HepG2 (cell line): ENCODE measurements around the gene GPRC5D. TPM values are rescaled to one million over a fixed set of nuclear protein-coding genes. Genes with fewer than 3 reads are reported as not detected.

ENCODE experiments used
- ATAC-seq: fragments of 200-7000 bp; cut with Tn5 transposase; 3 replicates; pipeline ENCODE4 v1.9.1; 2020; ENCODE audit warnings: mild to moderate bottlenecking, moderate library complexity
- BruUV-seq: library from RNA; stranded (reverse); fragments of 400-500 nt; replicated peaks from 2 replicates; lab custom pipeline; 2021; lab: Mats Ljungman, UMichigan
- CTCF ChIA-PET: fragments of 300-600 bp; formaldehyde crosslinking; extraction: SDS; loops from one replicate; lab custom pipeline; 2021; ENCODE audit warnings: low total read pairs, inconsistent platforms, low intra/inter-chr PET ratio; lab: Yijun Ruan, JAX
- POLR2A ChIA-PET: fragments of 350-600 bp; sonication (Branson Sonifier 250); formaldehyde crosslinking; loops from one replicate; lab custom pipeline; 2020; ENCODE audit warnings: antibody characterized with exemption, inconsistent platforms; lab: Yijun Ruan, JAX
- DNase-seq: peaks from one replicate; pipeline ENCODE4 v3.0.0-alpha.2; 2015; ENCODE audit warnings: low spot score
- FAIRE-seq: peaks from 3 replicates; lab custom pipeline; 2011; peaks lifted over from hg19 to GRCh38; lab: Jason Lieb, UNC
- H2AFZ ChIP-seq: one replicate; pipeline ENCODE4 v1.6.1; 2011; ENCODE audit warnings: low read length, inconsistent platforms
- H3K27ac ChIP-seq: fragments of 300-600 bp; 3 replicates; pipeline ENCODE4 v1.8.0; 2011; ENCODE audit warnings: mixed run types, mild to moderate bottlenecking, mixed read lengths, low read length, inconsistent platforms; ENCODE audit not compliant: insufficient read depth; ENCODE audit errors: extremely low read length
- H3K27me3 ChIP-seq, 2 experiments: fragments of 200-600 bp in 1 of 2; 2 replicates in 1 of 2; 3 replicates in 1 of 2; pipeline versions ENCODE4 v1.6.0 to v1.8.0; 2011; ENCODE audit warnings: low read length in 2 of 2, mild to moderate bottlenecking in 2 of 2, moderate library complexity in 2 of 2, inconsistent platforms in 1 of 2; ENCODE audit not compliant: insufficient read depth in 2 of 2, control insufficient read depth in 1 of 2
- H3K36me3 ChIP-seq, 2 experiments: fragments of 200-600 bp in 1 of 2; replicated peaks in 1 of 2; 2 replicates in 1 of 2; 3 replicates in 1 of 2; pipeline versions ENCODE4 v1.5.1 to v1.8.0; 2011; ENCODE audit warnings: low read length in 2 of 2, inconsistent platforms in 1 of 2; ENCODE audit not compliant: insufficient read depth in 2 of 2, control insufficient read depth in 1 of 2
- H3K4me1 ChIP-seq: 2 replicates; pipeline ENCODE4 v1.5.1; 2012; ENCODE audit warnings: low read length, inconsistent platforms; ENCODE audit not compliant: insufficient read depth
- H3K4me2 ChIP-seq: 2 replicates; pipeline ENCODE4 v1.6.0; 2011; ENCODE audit warnings: low read depth, low read length, inconsistent platforms
- H3K4me3 ChIP-seq, 3 experiments: fragments of 200-600 bp in 1 of 3; sonication (generic), shearing (Covaris generic) in 1 of 3; replicated peaks in 1 of 3; 2 replicates each; pipeline ENCODE4 v1.5.1; 2011 to 2016; ENCODE audit warnings: low read length in 3 of 3, inconsistent platforms in 2 of 3, low read depth in 2 of 3, mild to moderate bottlenecking in 2 of 3, control low read depth in 1 of 3, mixed read lengths in 1 of 3; ENCODE audit not compliant: insufficient read depth in 1 of 3
- H3K79me2 ChIP-seq: one replicate; pipeline ENCODE4 v1.6.1; 2011; ENCODE audit warnings: low read length, inconsistent platforms; ENCODE audit not compliant: insufficient read depth
- H3K9ac ChIP-seq: 2 replicates; pipeline ENCODE4 v1.6.0; 2011; ENCODE audit warnings: mild to moderate bottlenecking, low read depth, low read length, inconsistent platforms; ENCODE audit not compliant: insufficient read depth
- H3K9me3 ChIP-seq: 2 replicates; pipeline ENCODE4 v1.5.1; 2012; ENCODE audit warnings: mild to moderate bottlenecking, low read length
- H4K20me1 ChIP-seq: 2 replicates; pipeline ENCODE4 v1.6.0; 2011; ENCODE audit warnings: inconsistent platforms, mild to moderate bottlenecking, low read length, moderate library complexity; ENCODE audit not compliant: insufficient read depth
- FLYWCH1 ChIP-seq: sonication (generic); formaldehyde crosslinking; IDR thresholded peaks from 2 replicates; pipeline ENCODE4 v1.8.1; 2023; ENCODE audit warnings: mild to moderate bottlenecking, missing genetic modification reagents
- HES4 ChIP-seq: sonication (generic); formaldehyde crosslinking; IDR thresholded peaks from 2 replicates; pipeline ENCODE4 v1.9.0; 2021; ENCODE audit warnings: mild to moderate bottlenecking, missing genetic modification reagents, borderline replicate concordance
- NFE2L1 ChIP-seq: sonication (generic); formaldehyde crosslinking; IDR thresholded peaks from 2 replicates; pipeline ENCODE4 v1.4.0; 2020; ENCODE audit warnings: missing genetic modification reagents, mild to moderate bottlenecking, borderline replicate concordance
- PBX3 ChIP-seq: sonication (generic); formaldehyde crosslinking; IDR thresholded peaks from 2 replicates; pipeline ENCODE4 v1.8.1; 2023; ENCODE audit warnings: missing genetic modification reagents, inconsistent platforms, borderline replicate concordance
- SMARCC2 ChIP-seq: fragments of 450-650 bp; IDR thresholded peaks from 2 replicates; pipeline ENCODE4 v1.6.1; 2017; ENCODE audit warnings: antibody characterized with exemption, mild to moderate bottlenecking
- SP1 ChIP-seq, 2 experiments: fragments of 450-650 bp in 1 of 2; sonication (generic) in 1 of 2; formaldehyde crosslinking in 1 of 2; IDR thresholded peaks; 2 replicates each; pipeline versions ENCODE4 v1.4.0 to v1.6.1; 2016 to 2020; ENCODE audit warnings: missing genetic modification reagents in 1 of 2
- STAT6 ChIP-seq: sonication (generic); formaldehyde crosslinking; IDR thresholded peaks from 2 replicates; pipeline ENCODE4 v1.4.0; 2020; ENCODE audit warnings: missing genetic modification reagents, mild to moderate bottlenecking, borderline replicate concordance
- ZNF121 ChIP-seq: sonication (generic); formaldehyde crosslinking; IDR thresholded peaks from 2 replicates; pipeline ENCODE4 v1.5.0; 2020; ENCODE audit warnings: mild to moderate bottlenecking, missing genetic modification reagents
- ZNF432 ChIP-seq: sonication (generic); formaldehyde crosslinking; IDR thresholded peaks from 2 replicates; pipeline ENCODE4 v1.5.0; 2020; ENCODE audit warnings: missing genetic modification reagents, mild to moderate bottlenecking, borderline replicate concordance
- ZNF629 ChIP-seq: sonication (generic); formaldehyde crosslinking; conservative IDR thresholded peaks from 2 replicates; pipeline ENCODE4 v1.5.0; 2020; ENCODE audit warnings: missing genetic modification reagents
- WGBS: methylation state at CpG from one replicate; pipeline ENCODE4 v1.1.6; 2017; ENCODE audit warnings: low lambda C conversion rate; 5-methylcytosine and 5-hydroxymethylcytosine counted together
- in situ Hi-C: cut with HindIII; loops from 2 replicates; pipeline ENCODE4 v1.10.0; 2017; ENCODE audit warnings: low pct_unique_long_range_greater_than_20kb; ENCODE audit not compliant: extremely low pct_ligation_motif_present
- intact Hi-C: fragments of 100-400 bp; cut with micrococcal nuclease; formaldehyde crosslinking; loops from one replicate; pipeline ENCODE4 v1.10.0; 2022; ENCODE audit not compliant: unreplicated experiment
- polyA plus RNA-seq, 8 experiments: library from polyadenylated mRNA; depleted of rRNA in 3 of 8; stranded (reverse) in 7 of 8; unstranded in 1 of 8; fragments of >200 nt; fragmentation: Illumina TruSeq in 4 of 8; extraction: Trizol in 4 of 8; gene quantifications; 2 replicates each; pipeline versions ENCODE4 v1.2.1 to v1.2.3, GENCODE V29; 2011 to 2016; ENCODE audit warnings: low read depth in 4 of 8, missing spikeins in 1 of 8, mixed read lengths in 1 of 8; ENCODE audit not compliant: insufficient read depth in 1 of 8
- total RNA-seq, 5 experiments: library from RNA; depleted of rRNA; stranded (reverse); fragments of >200 nt; fragmentation: Illumina TruSeq; extraction: Trizol; gene quantifications; 2 replicates each; pipeline ENCODE4 v1.2.3, GENCODE V29; 2016; ENCODE audit warnings: low read depth in 1 of 5

The GPRC5D gene
- total and polyA plus RNA-seq, 2 of the 13 experiments (the other 11 are each of a cell fraction or from before 2014, with no cell fraction given) = not detected

GRCh38 chr12:12977231-12977630, 25.3 kb upstream of the GPRC5D start:
- Histone ChIP-seq H4K20me1 (0 out of 2 replicates have a peak, but pooled peaks cover 4% of the 10 kb centered on the region), H3K9me3 (no peaks in the 10 kb centered on the region; the same call in 1 of the 2 replicates), H3K4me2 (no peak overlapping the region), H3K27me3 (no peaks in the 10 kb centered on the region), H3K27ac (no peak overlapping the region)
- FAIRE-seq = no peak
- 96% methylated on average over 4 of the region's 4 CpGs for WGBS
- in situ Hi-C loops = no loop called here
- CTCF ChIA-PET = interaction anchor here (0.8 to 2.7 kb wide), 2 partner anchors 61 to 235 kb away, joined by 3 to 16 read pairs; no protein-coding TSS in a partner anchor
- TF ChIP-seq FLYWCH1 (CRISPR knock-in tag) = no peak
- TF ChIP-seq ZNF121 (CRISPR knock-in tag) = 0 out of 2 replicates have a peak, but pooled peaks have one; percentile 19
- TF ChIP-seq, all 625 proteins: peak for 1
- POLR2A ChIA-PET = no interaction called here
- BruUV-seq = no TSS peak
- H3K9ac ChIP-seq = no peak overlapping the region
- no peak overlapping the region for H3K4me3 ChIP-seq
- no peak overlapping the region for H2AFZ ChIP-seq
- H3K36me3 ChIP-seq = peaks cover 12 to 56% of the 10 kb centered on the region in 2 experiments
- no peaks in the 10 kb centered on the region for H3K4me1 ChIP-seq
- no peaks in the 10 kb centered on the region for H3K79me2 ChIP-seq
- intact Hi-C loops = loop anchor here (5.0 kb wide), 1 partner anchor 140 kb away; no protein-coding TSS in a partner anchor
- ATAC-seq (no peak), DNase-seq (no peak)

- no peaks in the 10 kb centered on the region; the same call in 1 of the 2 replicates for H3K9me3 ChIP-seq
- intact Hi-C loops = loop anchor here (5.0 kb wide), 1 partner anchor 139 kb away; no protein-coding TSS in a partner anchor
- no peaks in the 10 kb centered on the region for H3K27me3 ChIP-seq
- H2AFZ ChIP-seq = no peak overlapping the region
- ChIA-PET CTCF (interaction anchor here (2.7 kb wide), 1 partner anchor 60 kb away, joined by 16 read pairs; no protein-coding TSS in a partner anchor), POLR2A (no interaction called here)
- H3K4me2 ChIP-seq = no peak overlapping the region
- no peak for DNase-seq
- no peak overlapping the region for H3K9ac ChIP-seq
- 0 out of 2 replicates have a peak, but pooled peaks cover 4% of the 10 kb centered on the region for H4K20me1 ChIP-seq
- ATAC-seq = no peak
- H3K36me3 ChIP-seq = peaks cover 14 to 51% of the 10 kb centered on the region in 2 experiments
- H3K79me2 ChIP-seq = no peaks in the 10 kb centered on the region
- 98% methylated on average over 2 of the region's 2 CpGs for WGBS
- no peak for FAIRE-seq
- BruUV-seq = no TSS peak
- TF ChIP-seq SP1 (IDR thresholded peaks at IDR 0.05) = no peak
- TF ChIP-seq SP1 (CRISPR knock-in tag; IDR thresholded peaks at IDR 0.05) = no peak
- TF ChIP-seq PBX3 (CRISPR knock-in tag) = no peak
- no peak for TF ChIP-seq ZNF432
- no peak for TF ChIP-seq SMARCC2
- TF ChIP-seq NFE2L1 = no peak
- TF ChIP-seq ZNF629 (CRISPR knock-in tag) = no peak
- TF ChIP-seq STAT6 = no peak
- TF ChIP-seq HES4 (CRISPR knock-in tag) = no peak
- no peak overlapping the region for H3K4me3 ChIP-seq
- H3K27ac ChIP-seq = no peak overlapping the region
- in situ Hi-C loops = no loop called here
- no peaks in the 10 kb centered on the region for H3K4me1 ChIP-seq
Observed at GRCh38 chr12:12976366-12976765, 24.4 kb upstream of the GPRC5D start.
